Endothelial cell of umbilical vein (primary cell): Measurements from ENCODE around the gene OR4M1. TPM values are rescaled to one million over a fixed set of nuclear protein-coding genes. Genes with fewer than 3 reads are reported as not detected.
"Not testable (repeated sequence)": the region's sequence is repeated elsewhere in the genome, so short reads cannot be mapped to it uniquely, and the experiment has no call there.

Source experiments
- BruUV-seq: library from RNA; stranded (reverse); fragments of 400-500 nt; replicated peaks from 2 replicates; lab custom pipeline; 2021; lab: Mats Ljungman, UMichigan
- CTCF ChIA-PET: fragments of 300-600, 350-600 bp; sonication (Branson Sonifier 250); formaldehyde crosslinking; loops from one replicate; lab custom pipeline; 2021; ENCODE audit warnings: antibody characterized with exemption, inconsistent platforms; lab: Charles Lee
- POLR2A ChIA-PET: fragments of 300-600, 350-600 bp; sonication (Branson Sonifier 250); formaldehyde crosslinking; loops from one replicate; lab custom pipeline; 2021; ENCODE audit warnings: antibody characterized with exemption, inconsistent platforms; lab: Charles Lee
- DNase-seq: peaks from one replicate; pipeline ENCODE4 v3.0.0-alpha.2; 2011; ENCODE audit warnings: low read depth, low spot score
- FAIRE-seq: peaks from 2 replicates; lab custom pipeline; 2011; peaks lifted over from hg19 to GRCh38; lab: Jason Lieb, UNC
- H2AFZ ChIP-seq: 2 replicates; pipeline ENCODE4 v1.6.0; 2012; ENCODE audit warnings: low read depth, low read length, control low read depth, inconsistent platforms
- H3K27ac ChIP-seq: 2 replicates; pipeline ENCODE4 v1.5.1; 2011; ENCODE audit warnings: low read depth, mild to moderate bottlenecking, control low read depth, low read length, moderate library complexity; ENCODE audit not compliant: insufficient read depth
- H3K27me3 ChIP-seq, 2 experiments: 2 replicates each; pipeline versions ENCODE4 v1.6.0 to v1.6.1; 2011; ENCODE audit warnings: low read length in 2 of 2, mixed read lengths in 1 of 2; ENCODE audit not compliant: control insufficient read depth in 2 of 2, insufficient read depth in 2 of 2
- H3K36me3 ChIP-seq, 2 experiments: 2 replicates in 1 of 2; 3 replicates in 1 of 2; pipeline ENCODE4 v1.5.1; 2011; ENCODE audit warnings: low read length in 2 of 2, mild to moderate bottlenecking in 1 of 2, moderate library complexity in 1 of 2; ENCODE audit not compliant: control insufficient read depth in 2 of 2, insufficient read depth in 2 of 2; ENCODE audit errors: extremely low read depth in 1 of 2
- H3K4me1 ChIP-seq: 3 replicates; pipeline ENCODE4 v1.5.1; 2011; ENCODE audit warnings: mild to moderate bottlenecking, low read length; ENCODE audit not compliant: control insufficient read depth, insufficient read depth; ENCODE audit errors: extremely low read depth
- H3K4me2 ChIP-seq: 2 replicates; pipeline ENCODE4 v1.6.1; 2011; ENCODE audit warnings: low read length, control low read depth, mixed read lengths; ENCODE audit not compliant: insufficient read depth
- H3K4me3 ChIP-seq, 3 experiments: fragments of 200-600 bp in 1 of 3; sonication (generic), shearing (Covaris generic) in 1 of 3; replicated peaks in 1 of 3; 2 replicates each; pipeline ENCODE4 v1.5.1; 2011 to 2016; ENCODE audit warnings: control low read depth in 3 of 3, low read length in 3 of 3, mild to moderate bottlenecking in 2 of 3, inconsistent platforms in 1 of 3, low read depth in 1 of 3, moderate library complexity in 1 of 3; ENCODE audit not compliant: insufficient read depth in 1 of 3
- H3K79me2 ChIP-seq: 2 replicates; pipeline ENCODE4 v1.6.0; 2012; ENCODE audit warnings: low read length, inconsistent platforms; ENCODE audit not compliant: control insufficient read depth, insufficient read depth
- H3K9ac ChIP-seq: replicated peaks from 2 replicates; pipeline ENCODE3; 2011; ENCODE audit warnings: low read length, control low read depth; ENCODE audit not compliant: insufficient read depth; ENCODE audit errors: extremely low read depth
- H3K9me1 ChIP-seq: replicated peaks from 3 replicates; pipeline ENCODE4 v1.6.0; 2011; ENCODE audit warnings: mild to moderate bottlenecking, low read length; ENCODE audit not compliant: control insufficient read depth, insufficient read depth; ENCODE audit errors: extremely low read depth
- H3K9me3 ChIP-seq: replicated peaks from 2 replicates; pipeline ENCODE4 v1.5.1; 2012; ENCODE audit warnings: low read length, inconsistent platforms; ENCODE audit not compliant: control insufficient read depth, insufficient read depth
- H4K20me1 ChIP-seq: replicated peaks from 2 replicates; pipeline ENCODE3; 2011; ENCODE audit warnings: mild to moderate bottlenecking, low read length; ENCODE audit not compliant: control insufficient read depth, insufficient read depth; ENCODE audit errors: extremely low read depth
- CTCF ChIP-seq, 2 donors: IDR thresholded peaks; 1 replicate in 1 of 2; 2 replicates in 1 of 2; pipeline ENCODE4 v1.5.1; 2011; ENCODE audit warnings: low read length in 2 of 2, mild to moderate bottlenecking in 2 of 2, moderate library complexity in 2 of 2, control low read depth in 1 of 2, inconsistent platforms in 1 of 2, low read depth in 1 of 2; ENCODE audit not compliant: insufficient read depth in 1 of 2; ENCODE audit errors: extremely low read depth in 1 of 2
- EZH2 ChIP-seq: IDR thresholded peaks from 2 replicates; pipeline ENCODE4 v1.6.1; 2012; ENCODE audit warnings: borderline replicate concordance, low read depth, mild to moderate bottlenecking, moderate library complexity, low read length, inconsistent platforms; ENCODE audit not compliant: severe bottlenecking
- FOS ChIP-seq: IDR thresholded peaks from 2 replicates; pipeline ENCODE4 v1.6.1; 2011; ENCODE audit warnings: mild to moderate bottlenecking, low read length, moderate library complexity, borderline replicate concordance; ENCODE audit not compliant: insufficient read depth
- GATA2 ChIP-seq: IDR thresholded peaks from 2 replicates; pipeline ENCODE4 v1.7.0; 2011; ENCODE audit warnings: low read depth, mild to moderate bottlenecking, moderate library complexity, mixed read lengths, low read length; ENCODE audit not compliant: insufficient read length, insufficient read depth
- JUN ChIP-seq: IDR thresholded peaks from 2 replicates; pipeline ENCODE4 v1.6.1; 2011; ENCODE audit warnings: borderline replicate concordance, low read depth; ENCODE audit not compliant: insufficient read length, insufficient read depth
- MAX ChIP-seq: IDR thresholded peaks from 2 replicates; pipeline ENCODE4 v1.6.1; 2011; ENCODE audit not compliant: insufficient read depth, insufficient read length
- MYC ChIP-seq: IDR thresholded peaks from one replicate; pipeline ENCODE4 v1.6.1; 2011; ENCODE audit warnings: mild to moderate bottlenecking, low read depth, low read length
- POLR2A ChIP-seq: IDR thresholded peaks from 2 replicates; pipeline ENCODE4 v1.6.1; 2012; ENCODE audit warnings: low read depth, mild to moderate bottlenecking, control low read depth, low read length
- POLR2AphosphoS5 ChIP-seq: IDR thresholded peaks from 2 replicates; pipeline ENCODE4 v1.6.1; 2012; ENCODE audit warnings: low read depth, mild to moderate bottlenecking, control low read depth, low read length, moderate library complexity; ENCODE audit not compliant: insufficient read depth
- dilution Hi-C: fragments of 300-500 bp; cut with MboI; formaldehyde crosslinking; loops from one replicate; pipeline ENCODE4 v1.15.0; 2019; ENCODE audit warnings: low sequenced_read_pairs; ENCODE audit not compliant: extremely low pct_ligation_motif_present
- intact Hi-C: fragments of 100-400 bp; cut with micrococcal nuclease; formaldehyde crosslinking; loops from one replicate; pipeline ENCODE4 v1.10.0; 2022
- polyA plus RNA-seq, 4 experiments: library from polyadenylated mRNA; depleted of rRNA in 3 of 4; stranded (reverse) in 3 of 4; unstranded in 1 of 4; fragments of >200 nt; gene quantifications; 2 replicates each; pipeline versions ENCODE4 v1.2.1 to v1.2.3, GENCODE V29; 2011 to 2012; ENCODE audit warnings: missing spikeins in 1 of 4
- total RNA-seq: library from RNA; stranded (reverse); gene quantifications from 2 replicates; pipeline ENCODE4 v1.2.3, GENCODE V29; 2021

OR4M1 gene
- total and polyA plus RNA-seq, 2 donors (not counting 3 experiments of a cell fraction or from before 2014, with no cell fraction given), result not detected

GRCh38 chr14:19729763-19730162, 43.5 kb upstream of the OR4M1 start:
- Histone ChIP-seq H2AFZ (no peak overlapping the region), H4K20me1 (no peaks in the 10 kb centered on the region), H3K9me3 (no peaks in the 10 kb centered on the region), H3K4me3 (no peak overlapping the region), H3K4me1 (no peaks in the 10 kb centered on the region), H3K79me2 (no peaks in the 10 kb centered on the region), H3K27me3 (no peaks in the 10 kb centered on the region), H3K27ac (no peak overlapping the region), H3K36me3 (no peaks in the 10 kb centered on the region), H3K4me2 (no peak overlapping the region), H3K9me1 (no peaks in the 10 kb centered on the region), H3K9ac (no peak overlapping the region)
- no peak for DNase-seq
- ChIA-PET CTCF (no interaction called here), POLR2A (no interaction called here)
- TF ChIP-seq POLR2A, result no peak
- no peak for TF ChIP-seq EZH2
- no peak for TF ChIP-seq GATA2
- no peak for TF ChIP-seq MAX
- no peak for TF ChIP-seq POLR2AphosphoS5
- TF ChIP-seq FOS, result no peak
- no peak for TF ChIP-seq CTCF (IDR thresholded peaks at IDR 0.05; ENCODE audit: extremely low read depth in 1 of 2, insufficient read depth in 1 of 2, low read depth in 1 of 2, low read length in 2 of 2)
- TF ChIP-seq JUN, result no peak
- TF ChIP-seq MYC, result no peak
- intact Hi-C loops, result no loop called here
- BruUV-seq, result no TSS peak
- no peak for FAIRE-seq
- dilution Hi-C loops, result no loop called here

GRCh38 chr14:19733893-19734292, 39.4 kb upstream of the OR4M1 start:
- H3K27me3 ChIP-seq, dilution Hi-C loops, H3K9me1 ChIP-seq, BruUV-seq, H3K36me3 ChIP-seq, POLR2A ChIA-PET, CTCF ChIA-PET, H3K9me3 ChIP-seq, H3K9ac ChIP-seq, H2AFZ ChIP-seq, DNase-seq, H3K79me2 ChIP-seq, H3K27ac ChIP-seq, H4K20me1 ChIP-seq, intact Hi-C loops, H3K4me2 ChIP-seq, H3K4me1 ChIP-seq, FAIRE-seq, H3K4me3 ChIP-seq: not testable (repeated sequence)
